HEK293 (cell line): ENCODE measurements around the gene PRKCZ.

Experiments used
- EGR2 ChIP-seq: fragments of 450-650 bp; formaldehyde crosslinking; IDR thresholded peaks from 2 replicates; pipeline ENCODE4 v1.5.1; 2016; ENCODE audit warnings: low read depth, missing biosample characterization, missing genetic modification characterization
- GLIS1 ChIP-seq: fragments of 450-650 bp; formaldehyde crosslinking; IDR thresholded peaks from 2 replicates; pipeline ENCODE4 v1.5.1; 2016; ENCODE audit warnings: missing biosample characterization, missing genetic modification characterization
- IKZF3 ChIP-seq: fragments of 450-650 bp; IDR thresholded peaks from 2 replicates; pipeline ENCODE4 v1.5.0; 2018; ENCODE audit warnings: missing biosample characterization, mild to moderate bottlenecking, missing genetic modification characterization, moderate library complexity
- KLF16 ChIP-seq: fragments of 450-650 bp; formaldehyde crosslinking; IDR thresholded peaks from 2 replicates; pipeline ENCODE4 v1.5.1; 2017; ENCODE audit warnings: missing biosample characterization, missing genetic modification characterization
- KLF17 ChIP-seq: fragments of 450-650 bp; formaldehyde crosslinking; IDR thresholded peaks from 2 replicates; pipeline ENCODE4 v1.5.1; 2016; ENCODE audit warnings: missing biosample characterization, missing genetic modification characterization
- KLF8 ChIP-seq: fragments of 450-650 bp; formaldehyde crosslinking; IDR thresholded peaks from 2 replicates; pipeline ENCODE4 v1.5.1; 2016; ENCODE audit warnings: missing biosample characterization, missing genetic modification characterization
- SETDB1 ChIP-seq: IDR thresholded peaks from one replicate; pipeline ENCODE4 v1.6.1; 2017; ENCODE audit warnings: mild to moderate bottlenecking, low read length, moderate library complexity, mixed read lengths; ENCODE audit not compliant: insufficient read length
- SP2 ChIP-seq: fragments of 450-650 bp; formaldehyde crosslinking; IDR thresholded peaks from 2 replicates; pipeline ENCODE4 v1.5.1; 2016; ENCODE audit warnings: missing biosample characterization, missing genetic modification characterization
- ZBTB10 ChIP-seq: fragments of 450-650 bp; formaldehyde crosslinking; IDR thresholded peaks from 2 replicates; pipeline ENCODE4 v1.5.1; 2016; ENCODE audit warnings: missing biosample characterization, missing genetic modification characterization
- ZBTB17 ChIP-seq: fragments of 450-650 bp; formaldehyde crosslinking; IDR thresholded peaks from 2 replicates; pipeline ENCODE4 v1.5.1; 2016; ENCODE audit warnings: missing biosample characterization, missing genetic modification characterization
- ZBTB8A ChIP-seq: fragments of 450-650 bp; formaldehyde crosslinking; IDR thresholded peaks from 2 replicates; pipeline ENCODE4 v1.5.1; 2016; ENCODE audit warnings: missing biosample characterization, missing genetic modification characterization
- ZIC2 ChIP-seq: fragments of 450-650 bp; formaldehyde crosslinking; IDR thresholded peaks from 2 replicates; pipeline ENCODE4 v1.5.1; 2016; ENCODE audit warnings: missing biosample characterization, missing genetic modification characterization
- ZNF10 ChIP-seq: fragments of 450-650 bp; formaldehyde crosslinking; IDR thresholded peaks from 2 replicates; pipeline ENCODE4 v1.5.1; 2017; ENCODE audit warnings: missing biosample characterization, missing genetic modification characterization
- ZNF426 ChIP-seq: fragments of 450-650 bp; formaldehyde crosslinking; IDR thresholded peaks from 2 replicates; pipeline ENCODE4 v1.5.1; 2017; ENCODE audit warnings: missing biosample characterization, missing genetic modification characterization, mild to moderate bottlenecking, inconsistent platforms, moderate library complexity
- ZNF561 ChIP-seq: fragments of 450-650 bp; IDR thresholded peaks from 2 replicates; pipeline ENCODE4 v1.5.1; 2018; ENCODE audit warnings: missing biosample characterization, missing genetic modification characterization, borderline replicate concordance
- ZNF600 ChIP-seq: fragments of 450-650 bp; formaldehyde crosslinking; IDR thresholded peaks from 2 replicates; pipeline ENCODE4 v1.5.1; 2016; ENCODE audit warnings: missing biosample characterization, missing genetic modification characterization
- ZNF76 ChIP-seq: fragments of 450-650 bp; formaldehyde crosslinking; IDR thresholded peaks from 2 replicates; pipeline ENCODE4; 2016; ENCODE audit warnings: low read depth, missing biosample characterization, missing genetic modification characterization, borderline replicate concordance
- ZNF776 ChIP-seq: fragments of 450-650 bp; formaldehyde crosslinking; IDR thresholded peaks from 2 replicates; pipeline ENCODE4 v1.5.0; 2017; ENCODE audit warnings: missing biosample characterization, missing genetic modification characterization, borderline replicate concordance
- ZSCAN30 ChIP-seq: fragments of 450-650 bp; IDR thresholded peaks from 2 replicates; pipeline ENCODE4 v1.5.1; 2018; ENCODE audit warnings: missing biosample characterization, mild to moderate bottlenecking, missing genetic modification characterization, moderate library complexity
- ZSCAN4 ChIP-seq: fragments of 450-650 bp; formaldehyde crosslinking; IDR thresholded peaks from 2 replicates; pipeline ENCODE4 v1.5.1; 2017; ENCODE audit warnings: missing biosample characterization, missing genetic modification characterization
- TF ChIP-seq, protein P1 (sequence below): fragments of 450-650 bp; formaldehyde crosslinking; IDR thresholded peaks from 2 replicates; pipeline ENCODE4 v1.5.1; 2016; ENCODE audit warnings: missing biosample characterization, missing genetic modification characterization
- TF ChIP-seq, protein P2 (sequence below): fragments of 450-650 bp; formaldehyde crosslinking; IDR thresholded peaks from 2 replicates; pipeline ENCODE4 v1.5.1; 2017; ENCODE audit warnings: missing biosample characterization, missing genetic modification characterization
- TF ChIP-seq, protein P3 (sequence below): fragments of 450-650 bp; formaldehyde crosslinking; conservative IDR thresholded peaks from 2 replicates; pipeline ENCODE4 v1.5.1; 2016; ENCODE audit warnings: low read depth, missing biosample characterization, missing genetic modification characterization
- TF ChIP-seq, protein P4 (sequence below): sonication (generic); formaldehyde crosslinking; IDR thresholded peaks from 2 replicates; pipeline ENCODE4 v1.8.1; 2022; ENCODE audit warnings: mild to moderate bottlenecking, moderate library complexity, missing genetic modification reagents

The PRKCZ gene

GRCh38 chr1:2199042-2199810, 149.0 kb downstream of the PRKCZ start (continued):
- TF ChIP-seq GLIS1 (tag by site-specific recombination) = peak; percentile 24; the same call in 1 of the 2 replicates
- TF ChIP-seq ZNF76 (tag by site-specific recombination) = peak; percentile 64; the same call in 1 of the 2 replicates
- no peak for TF ChIP-seq ZNF426 (tag by site-specific recombination)
- TF ChIP-seq ZNF561 (tag by site-specific recombination) = 0 out of 2 replicates have a peak, but pooled peaks have one; percentile 26
- TF ChIP-seq ZSCAN4 = no peak
- peak; percentile 47; the same call in 1 of the 2 replicates for TF ChIP-seq ZIC2 (tag by site-specific recombination)
- peak; percentile 77 for TF ChIP-seq ZBTB17 (tag by site-specific recombination)
- TF ChIP-seq IKZF3 (tag by site-specific recombination) = no peak
- TF ChIP-seq ZNF776 (tag by site-specific recombination) = no peak
- no peak for TF ChIP-seq KLF8 (tag by site-specific recombination)
- no peak for TF ChIP-seq ZNF10 (tag by site-specific recombination)
- no peak for TF ChIP-seq ZSCAN30
- TF ChIP-seq EGR2 (tag by site-specific recombination) = peak; percentile 61; the same call in 1 of the 2 replicates
- peak; percentile 43; the same call in 1 of the 2 replicates for TF ChIP-seq KLF17 (tag by site-specific recombination)
- peak; percentile 85 for TF ChIP-seq ZBTB8A (tag by site-specific recombination)
- TF ChIP-seq, protein P1, sequence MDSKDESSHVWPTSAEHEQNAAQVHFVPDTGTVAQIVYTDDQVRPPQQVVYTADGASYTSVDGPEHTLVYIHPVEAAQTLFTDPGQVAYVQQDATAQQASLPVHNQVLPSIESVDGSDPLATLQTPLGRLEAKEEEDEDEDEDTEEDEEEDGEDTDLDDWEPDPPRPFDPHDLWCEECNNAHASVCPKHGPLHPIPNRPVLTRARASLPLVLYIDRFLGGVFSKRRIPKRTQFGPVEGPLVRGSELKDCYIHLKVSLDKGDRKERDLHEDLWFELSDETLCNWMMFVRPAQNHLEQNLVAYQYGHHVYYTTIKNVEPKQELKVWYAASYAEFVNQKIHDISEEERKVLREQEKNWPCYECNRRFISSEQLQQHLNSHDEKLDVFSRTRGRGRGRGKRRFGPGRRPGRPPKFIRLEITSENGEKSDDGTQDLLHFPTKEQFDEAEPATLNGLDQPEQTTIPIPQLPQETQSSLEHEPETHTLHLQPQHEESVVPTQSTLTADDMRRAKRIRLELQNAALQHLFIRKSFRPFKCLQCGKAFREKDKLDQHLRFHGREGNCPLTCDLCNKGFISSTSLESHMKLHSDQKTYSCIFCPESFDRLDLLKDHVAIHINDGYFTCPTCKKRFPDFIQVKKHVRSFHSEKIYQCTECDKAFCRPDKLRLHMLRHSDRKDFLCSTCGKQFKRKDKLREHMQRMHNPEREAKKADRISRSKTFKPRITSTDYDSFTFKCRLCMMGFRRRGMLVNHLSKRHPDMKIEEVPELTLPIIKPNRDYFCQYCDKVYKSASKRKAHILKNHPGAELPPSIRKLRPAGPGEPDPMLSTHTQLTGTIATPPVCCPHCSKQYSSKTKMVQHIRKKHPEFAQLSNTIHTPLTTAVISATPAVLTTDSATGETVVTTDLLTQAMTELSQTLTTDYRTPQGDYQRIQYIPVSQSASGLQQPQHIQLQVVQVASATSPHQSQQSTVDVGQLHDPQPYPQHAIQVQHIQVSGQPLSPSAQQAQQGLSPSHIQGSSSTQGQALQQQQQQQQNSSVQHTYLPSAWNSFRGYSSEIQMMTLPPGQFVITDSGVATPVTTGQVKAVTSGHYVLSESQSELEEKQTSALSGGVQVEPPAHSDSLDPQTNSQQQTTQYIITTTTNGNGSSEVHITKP = peak; percentile 33; the same call in 1 of the 2 replicates
- TF ChIP-seq KLF16 (tag by site-specific recombination) = no peak
- TF ChIP-seq, protein P2, sequence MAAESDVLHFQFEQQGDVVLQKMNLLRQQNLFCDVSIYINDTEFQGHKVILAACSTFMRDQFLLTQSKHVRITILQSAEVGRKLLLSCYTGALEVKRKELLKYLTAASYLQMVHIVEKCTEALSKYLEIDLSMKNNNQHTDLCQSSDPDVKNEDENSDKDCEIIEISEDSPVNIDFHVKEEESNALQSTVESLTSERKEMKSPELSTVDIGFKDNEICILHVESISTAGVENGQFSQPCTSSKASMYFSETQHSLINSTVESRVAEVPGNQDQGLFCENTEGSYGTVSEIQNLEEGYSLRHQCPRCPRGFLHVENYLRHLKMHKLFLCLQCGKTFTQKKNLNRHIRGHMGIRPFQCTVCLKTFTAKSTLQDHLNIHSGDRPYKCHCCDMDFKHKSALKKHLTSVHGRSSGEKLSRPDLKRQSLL (tag by site-specific recombination) = no peak
- peak; percentile 84 for TF ChIP-seq SP2 (tag by site-specific recombination)
- peak; percentile 19; the same call in 1 of the 2 replicates for TF ChIP-seq ZNF600 (tag by site-specific recombination)
- no peak for TF ChIP-seq ZBTB10
- TF ChIP-seq, protein P3, sequence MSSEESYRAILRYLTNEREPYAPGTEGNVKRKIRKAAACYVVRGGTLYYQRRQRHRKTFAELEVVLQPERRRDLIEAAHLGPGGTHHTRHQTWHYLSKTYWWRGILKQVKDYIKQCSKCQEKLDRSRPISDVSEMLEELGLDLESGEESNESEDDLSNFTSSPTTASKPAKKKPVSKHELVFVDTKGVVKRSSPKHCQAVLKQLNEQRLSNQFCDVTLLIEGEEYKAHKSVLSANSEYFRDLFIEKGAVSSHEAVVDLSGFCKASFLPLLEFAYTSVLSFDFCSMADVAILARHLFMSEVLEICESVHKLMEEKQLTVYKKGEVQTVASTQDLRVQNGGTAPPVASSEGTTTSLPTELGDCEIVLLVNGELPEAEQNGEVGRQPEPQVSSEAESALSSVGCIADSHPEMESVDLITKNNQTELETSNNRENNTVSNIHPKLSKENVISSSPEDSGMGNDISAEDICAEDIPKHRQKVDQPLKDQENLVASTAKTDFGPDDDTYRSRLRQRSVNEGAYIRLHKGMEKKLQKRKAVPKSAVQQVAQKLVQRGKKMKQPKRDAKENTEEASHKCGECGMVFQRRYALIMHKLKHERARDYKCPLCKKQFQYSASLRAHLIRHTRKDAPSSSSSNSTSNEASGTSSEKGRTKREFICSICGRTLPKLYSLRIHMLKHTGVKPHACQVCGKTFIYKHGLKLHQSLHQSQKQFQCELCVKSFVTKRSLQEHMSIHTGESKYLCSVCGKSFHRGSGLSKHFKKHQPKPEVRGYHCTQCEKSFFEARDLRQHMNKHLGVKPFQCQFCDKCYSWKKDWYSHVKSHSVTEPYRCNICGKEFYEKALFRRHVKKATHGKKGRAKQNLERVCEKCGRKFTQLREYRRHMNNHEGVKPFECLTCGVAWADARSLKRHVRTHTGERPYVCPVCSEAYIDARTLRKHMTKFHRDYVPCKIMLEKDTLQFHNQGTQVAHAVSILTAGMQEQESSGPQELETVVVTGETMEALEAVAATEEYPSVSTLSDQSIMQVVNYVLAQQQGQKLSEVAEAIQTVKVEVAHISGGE (tag by site-specific recombination) = 0 out of 2 replicates have a peak, but pooled peaks have one; percentile 14
- TF ChIP-seq, protein P4, sequence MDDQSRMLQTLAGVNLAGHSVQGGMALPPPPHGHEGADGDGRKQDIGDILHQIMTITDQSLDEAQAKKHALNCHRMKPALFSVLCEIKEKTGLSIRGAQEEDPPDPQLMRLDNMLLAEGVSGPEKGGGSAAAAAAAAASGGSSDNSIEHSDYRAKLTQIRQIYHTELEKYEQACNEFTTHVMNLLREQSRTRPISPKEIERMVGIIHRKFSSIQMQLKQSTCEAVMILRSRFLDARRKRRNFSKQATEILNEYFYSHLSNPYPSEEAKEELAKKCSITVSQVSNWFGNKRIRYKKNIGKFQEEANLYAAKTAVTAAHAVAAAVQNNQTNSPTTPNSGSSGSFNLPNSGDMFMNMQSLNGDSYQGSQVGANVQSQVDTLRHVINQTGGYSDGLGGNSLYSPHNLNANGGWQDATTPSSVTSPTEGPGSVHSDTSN (CRISPR knock-in tag) = no peak
- TF ChIP-seq SETDB1 = no peak
